Adrenal gland (tissue), 12 donors: ENCODE data around the gene DTD1. TPM values are rescaled to one million over a fixed set of nuclear protein-coding genes. Genes with fewer than 3 reads are reported as not detected.
A peak's percentile ranks its signal among the peaks of the same experiment; 100 is the strongest.

ENCODE experiments used
- DNase-seq, 7 donors: peaks; one replicate each; pipeline ENCODE4 v3.0.0-alpha.2; 2019 to 2020
- H3K27ac ChIP-seq, 5 donors: fragments of 200-600 bp; sonication (generic) in 4 of 5; 1 replicate in 3 of 5; 2 replicates in 2 of 5; pipeline versions ENCODE4 v1.5.1 to v1.8.0; 2016 to 2020; ENCODE audit warnings: mild to moderate bottlenecking in 1 of 5
- H3K27me3 ChIP-seq: fragments of 200-600 bp; 2 replicates; pipeline ENCODE4 v1.8.0; 2021
- H3K36me3 ChIP-seq, 2 donors: fragments of 200-600 bp; replicated peaks in 1 of 2; 1 replicate in 1 of 2; 2 replicates in 1 of 2; pipeline versions ENCODE4 v1.5.1 to v1.8.0; 2018 to 2022
- H3K4me1 ChIP-seq, 2 donors: fragments of 200-600 bp; replicated peaks in 1 of 2; 1 replicate in 1 of 2; 2 replicates in 1 of 2; pipeline versions ENCODE4 v1.5.1 to v1.8.0; 2018 to 2021
- H3K4me3 ChIP-seq, 4 donors: fragments of 200-600 bp; sonication (generic) in 3 of 4; one replicate each; pipeline ENCODE4 v1.5.1; 2016 to 2018
- H3K9me3 ChIP-seq, 3 donors: fragments of 200-600 bp; sonication (generic) in 1 of 3; replicated peaks in 1 of 3; 1 replicate in 2 of 3; 2 replicates in 1 of 3; pipeline versions ENCODE4 v1.5.1 to v1.8.0; 2016 to 2021
- POLR2A ChIP-seq, 2 donors: fragments of 450-650 bp; IDR thresholded peaks; one replicate each; pipeline ENCODE4 v1.6.1; 2017; ENCODE audit warnings: antibody characterized with exemption in 2 of 2, mild to moderate bottlenecking in 2 of 2, moderate library complexity in 1 of 2
- WGBS, 4 donors: extraction: QIAGEN DNeasy Blood & Tissue Kit in 2 of 4; methylation state at CpG; one replicate each; pipeline versions ENCODE4 v1.1.5 to v1.1.7; 2013 to 2017; 5-methylcytosine and 5-hydroxymethylcytosine counted together
- intact Hi-C, 2 donors: fragments of 100-400 bp; cut with DNase I; formaldehyde crosslinking; loops; one replicate each; pipeline versions ENCODE4 v1.14.1 to v1.15.0; 2022 to 2023
- polyA plus RNA-seq, 3 donors: library from polyadenylated mRNA; stranded (reverse); fragments of 200-250 nt in 2 of 3; fragments of 350-450 nt in 1 of 3; fragmentation: Illumina TruSeq in 1 of 3; extraction: RNeasy Lipid Tissue Mini Kit (QIAGEN cat#74804) in 1 of 3; gene quantifications; one replicate each; pipeline ENCODE4 v1.2.3, GENCODE V29; 2013 to 2014
- total RNA-seq, 9 donors: library from RNA; depleted of rRNA in 4 of 9; stranded (reverse); fragments of >200 nt in 4 of 9; fragments of 120-200 nt in 1 of 9; fragmentation: NEBNext Ultra II Directional in 1 of 9; extraction: Animal tissue kit (Norgen Biotek cat#: 25700) in 1 of 9; gene quantifications; one replicate each; pipeline versions ENCODE4 v1.1.0 to v1.2.4, GENCODE V29; 2013 to 2023
- TF ChIP-seq, protein P1 (sequence below), 6 experiments: fragments of 450-650 bp in 4 of 6; fragments of 200-600 bp in 2 of 6; sonication (generic) in 1 of 6; IDR thresholded peaks; 1 replicate in 5 of 6; 2 replicates in 1 of 6; pipeline versions ENCODE4 v1.5.1 to v1.8.0; 2016 to 2021; ENCODE audit warnings: antibody characterized with exemption in 6 of 6, mild to moderate bottlenecking in 2 of 6, moderate library complexity in 1 of 6
- donor health status: healthy with polysubstance abuse.
- donor health status: Bipolar disorder and iron deficiency.
- donor health status: DM: yes; HTN: yes; CAD: no.
- donor health status: DM: no; HTN: no; CAD: no.
- donor health status: DM: no; HTN: no; CAD: no.
- donor health status: DM: yes; HTN: yes; CAD: no.

The DTD1 gene
- total and polyA plus RNA-seq, 12 donors = 9.5 to 38.9 (median 32.9) TPM

DNA sequence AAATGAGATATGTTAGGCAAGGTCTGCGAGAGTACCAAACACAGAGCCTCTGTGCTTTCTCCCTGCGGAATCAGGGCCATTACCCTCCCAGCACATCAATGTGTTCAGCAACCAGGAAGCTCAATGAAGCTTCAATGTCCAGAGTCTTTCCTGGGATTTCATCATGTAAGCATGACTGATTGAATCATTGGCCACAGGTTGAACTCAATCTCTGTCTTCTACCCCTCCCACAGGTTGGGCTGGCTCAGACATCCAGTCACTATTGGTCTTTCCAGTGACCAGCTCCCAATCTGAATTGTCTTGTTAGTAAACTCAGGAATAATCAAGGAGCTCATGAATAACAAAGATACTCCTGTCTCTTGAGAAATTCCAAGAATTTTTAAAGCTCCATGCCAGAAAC is 2.7 kb upstream of the DTD1 start:
- no peaks in the 10 kb centered on the region for H3K9me3 ChIP-seq
- no peak for TF ChIP-seq POLR2A (IDR thresholded peaks at IDR 0.05)
- TF ChIP-seq, protein P1, sequence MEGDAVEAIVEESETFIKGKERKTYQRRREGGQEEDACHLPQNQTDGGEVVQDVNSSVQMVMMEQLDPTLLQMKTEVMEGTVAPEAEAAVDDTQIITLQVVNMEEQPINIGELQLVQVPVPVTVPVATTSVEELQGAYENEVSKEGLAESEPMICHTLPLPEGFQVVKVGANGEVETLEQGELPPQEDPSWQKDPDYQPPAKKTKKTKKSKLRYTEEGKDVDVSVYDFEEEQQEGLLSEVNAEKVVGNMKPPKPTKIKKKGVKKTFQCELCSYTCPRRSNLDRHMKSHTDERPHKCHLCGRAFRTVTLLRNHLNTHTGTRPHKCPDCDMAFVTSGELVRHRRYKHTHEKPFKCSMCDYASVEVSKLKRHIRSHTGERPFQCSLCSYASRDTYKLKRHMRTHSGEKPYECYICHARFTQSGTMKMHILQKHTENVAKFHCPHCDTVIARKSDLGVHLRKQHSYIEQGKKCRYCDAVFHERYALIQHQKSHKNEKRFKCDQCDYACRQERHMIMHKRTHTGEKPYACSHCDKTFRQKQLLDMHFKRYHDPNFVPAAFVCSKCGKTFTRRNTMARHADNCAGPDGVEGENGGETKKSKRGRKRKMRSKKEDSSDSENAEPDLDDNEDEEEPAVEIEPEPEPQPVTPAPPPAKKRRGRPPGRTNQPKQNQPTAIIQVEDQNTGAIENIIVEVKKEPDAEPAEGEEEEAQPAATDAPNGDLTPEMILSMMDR (IDR thresholded peaks at IDR 0.05) = no peak
- no peak overlapping the region for H3K27ac ChIP-seq
- H3K4me1 ChIP-seq = peaks cover 0 to 6% of the 10 kb centered on the region in 2 donors
- intact Hi-C loops = no loop called here
- no peak overlapping the region for H3K4me3 ChIP-seq
- WGBS, 4 donors = 77 to 92% (median 90%) methylated on average over 2 of the region's 2 CpGs
- H3K27me3 ChIP-seq = no peaks in the 10 kb centered on the region
- H3K36me3 ChIP-seq = no peaks in the 10 kb centered on the region
- DNase-seq = no peak

DNA sequence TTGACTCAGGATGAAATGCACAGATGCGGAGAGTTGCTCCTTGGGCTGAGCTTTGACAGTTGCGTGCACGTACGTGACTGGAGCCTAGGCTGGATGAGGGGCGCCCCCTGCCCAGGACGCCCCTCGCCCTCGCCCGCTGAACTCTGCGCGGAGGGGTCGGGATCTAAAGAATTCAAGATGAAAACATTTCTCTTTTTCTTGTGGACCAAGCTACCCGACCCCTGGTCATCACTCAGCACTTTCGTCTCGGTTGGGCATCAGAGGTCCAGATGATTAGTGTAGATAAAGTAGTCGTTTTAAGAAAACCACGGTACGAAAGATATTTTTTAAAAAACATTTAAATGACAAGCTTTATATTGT is 700 bp downstream of the DTD1 start:
- intact Hi-C loops = no loop called here
- 3 to 10% (median 6%) methylated on average over 18 of the region's 18 CpGs for WGBS, 4 donors
- no peak for DNase-seq
- Histone ChIP-seq H3K36me3 (no peaks in the 10 kb centered on the region), H3K27me3 (no peaks in the 10 kb centered on the region), H3K9me3 (no peaks in the 10 kb centered on the region), H3K4me3 (peak overlapping the region in 3 of 4 donors; percentile 45 to 96 (median 55)), H3K4me1 (peaks cover 0 to 6% of the 10 kb centered on the region in 2 donors), H3K27ac (peak overlapping the region in 3 of 5 donors; percentile 72 to 86 (median 73))
- TF ChIP-seq POLR2A (IDR thresholded peaks at IDR 0.05) = no peak
- TF ChIP-seq, protein P1 (IDR thresholded peaks at IDR 0.05) = no peak

DNA sequence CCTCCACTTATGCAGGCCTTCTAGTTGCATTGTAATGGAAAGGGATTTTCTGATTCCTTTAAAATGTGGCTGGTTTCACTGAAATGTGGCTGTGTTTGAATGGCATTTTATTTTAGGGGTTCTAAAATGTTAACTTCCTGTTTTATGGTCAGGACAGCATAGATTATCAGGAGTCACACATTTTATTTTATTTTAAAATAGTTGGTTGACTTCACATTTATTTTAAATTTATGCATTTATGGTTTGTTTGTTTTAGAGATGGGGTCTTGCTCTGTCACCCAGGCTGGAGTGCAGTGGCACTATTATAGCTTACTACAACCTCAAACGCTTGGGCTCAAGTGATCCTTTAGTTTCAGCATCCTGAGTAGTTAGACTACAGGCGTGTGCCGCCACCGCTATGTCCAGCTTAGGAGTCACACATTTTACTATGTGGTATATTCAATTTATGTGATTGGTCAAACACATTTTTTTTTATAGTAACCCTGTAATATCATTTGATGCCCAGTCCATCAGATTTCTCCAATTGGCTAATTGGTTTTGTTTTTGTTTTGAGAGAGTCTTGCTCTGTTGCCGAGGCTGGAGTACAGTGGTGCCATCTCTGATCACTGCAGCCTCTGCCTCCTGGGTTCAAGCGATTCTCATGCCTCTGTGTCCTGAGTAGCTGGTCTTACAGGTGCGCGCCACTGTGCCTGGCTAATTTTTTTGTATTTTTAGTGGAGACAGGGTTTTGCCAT is 2.3 kb downstream of the DTD1 start:
- Histone ChIP-seq H3K36me3 (no peaks in the 10 kb centered on the region), H3K4me1 (peaks cover 0 to 6% of the 10 kb centered on the region in 2 donors), H3K27ac (no peak overlapping the region), H3K9me3 (no peaks in the 10 kb centered on the region), H3K27me3 (no peaks in the 10 kb centered on the region), H3K4me3 (no peak overlapping the region)
- no peak for DNase-seq
- intact Hi-C loops = no loop called here
- TF ChIP-seq, protein P1 (IDR thresholded peaks at IDR 0.05) = no peak
- no peak for TF ChIP-seq POLR2A (IDR thresholded peaks at IDR 0.05)
- 84 to 93% (median 91%) methylated on average over 8 of the region's 8 CpGs for WGBS, 4 donors

DNA sequence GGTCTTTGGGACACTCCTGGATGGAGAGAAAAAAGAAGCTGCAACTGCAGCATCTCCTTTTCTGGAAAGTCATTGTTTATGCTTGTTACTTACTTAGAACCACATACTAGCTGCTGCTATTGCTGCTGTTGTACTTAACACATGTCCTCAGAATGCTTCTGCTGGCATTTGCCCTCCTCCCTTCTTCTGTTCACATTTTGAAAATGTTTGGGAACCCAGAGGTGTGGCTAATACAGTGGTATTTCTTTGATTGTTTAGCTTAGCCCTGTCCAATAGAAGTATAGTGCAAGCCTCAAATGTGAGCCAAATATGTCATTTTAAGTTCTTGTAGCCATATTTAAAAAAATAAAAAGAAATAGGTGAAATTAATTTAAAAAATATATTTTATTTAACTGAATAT is 8.4 kb downstream of the DTD1 start:
- DNase-seq = no peak
- Histone ChIP-seq H3K4me3 (no peak overlapping the region), H3K27me3 (no peaks in the 10 kb centered on the region), H3K9me3 (no peaks in the 10 kb centered on the region), H3K4me1 (no peaks in the 10 kb centered on the region), H3K36me3 (no peaks in the 10 kb centered on the region), H3K27ac (no peak overlapping the region)
- TF ChIP-seq, protein P1 (IDR thresholded peaks at IDR 0.05) = no peak
- no peak for TF ChIP-seq POLR2A (IDR thresholded peaks at IDR 0.05)
- intact Hi-C loops = no loop called here
